CD4-positive, alpha-beta T cell treated with Interleukin-1 beta for 1 hour (primary cell): ENCODE data around the gene OR8B8.
"Not testable (repeated sequence)": the region's sequence is repeated elsewhere in the genome, so short reads cannot be mapped to it uniquely, and the experiment has no call there.

ENCODE experiments used
- DNase-seq, 2 donors: peaks; one replicate each; pipeline ENCODE4 v3.0.0-alpha.2; 2020 to 2022

Gene OR8B8, protein sequence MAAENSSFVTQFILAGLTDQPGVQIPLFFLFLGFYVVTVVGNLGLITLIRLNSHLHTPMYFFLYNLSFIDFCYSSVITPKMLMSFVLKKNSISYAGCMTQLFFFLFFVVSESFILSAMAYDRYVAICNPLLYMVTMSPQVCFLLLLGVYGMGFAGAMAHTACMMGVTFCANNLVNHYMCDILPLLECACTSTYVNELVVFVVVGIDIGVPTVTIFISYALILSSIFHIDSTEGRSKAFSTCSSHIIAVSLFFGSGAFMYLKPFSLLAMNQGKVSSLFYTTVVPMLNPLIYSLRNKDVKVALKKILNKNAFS

DNA sequence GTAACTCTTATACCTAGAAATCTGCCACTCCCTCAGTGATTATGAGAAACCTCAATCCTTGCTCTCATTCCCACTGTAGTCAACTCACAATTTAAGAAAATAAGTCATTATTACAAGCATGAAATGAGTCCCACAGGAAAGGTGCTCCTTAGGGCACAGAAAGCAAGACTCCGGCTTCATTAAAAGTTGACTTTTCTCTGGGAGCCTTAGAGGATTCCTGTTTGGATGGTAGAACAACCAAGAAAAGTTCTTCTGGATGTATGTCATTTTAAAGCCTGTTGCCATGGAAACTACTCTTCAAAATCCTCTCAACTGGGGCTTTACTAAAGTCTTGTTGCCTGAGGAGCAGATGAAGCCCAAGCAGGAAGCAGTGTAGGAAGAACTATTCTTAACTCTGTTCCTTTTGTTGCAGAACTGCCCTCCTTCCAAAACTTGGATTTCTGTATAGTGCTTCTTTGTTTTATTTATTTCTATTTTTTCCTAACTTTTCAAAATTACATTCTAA is at the start of gene OR8B8:
Gene OR8B8 (minus strand): TSS at position 51 of the 505 bp plus-strand sequence. CDS start 4,611 bp downstream, outside the sequence.
- no peak for DNase-seq

DNA sequence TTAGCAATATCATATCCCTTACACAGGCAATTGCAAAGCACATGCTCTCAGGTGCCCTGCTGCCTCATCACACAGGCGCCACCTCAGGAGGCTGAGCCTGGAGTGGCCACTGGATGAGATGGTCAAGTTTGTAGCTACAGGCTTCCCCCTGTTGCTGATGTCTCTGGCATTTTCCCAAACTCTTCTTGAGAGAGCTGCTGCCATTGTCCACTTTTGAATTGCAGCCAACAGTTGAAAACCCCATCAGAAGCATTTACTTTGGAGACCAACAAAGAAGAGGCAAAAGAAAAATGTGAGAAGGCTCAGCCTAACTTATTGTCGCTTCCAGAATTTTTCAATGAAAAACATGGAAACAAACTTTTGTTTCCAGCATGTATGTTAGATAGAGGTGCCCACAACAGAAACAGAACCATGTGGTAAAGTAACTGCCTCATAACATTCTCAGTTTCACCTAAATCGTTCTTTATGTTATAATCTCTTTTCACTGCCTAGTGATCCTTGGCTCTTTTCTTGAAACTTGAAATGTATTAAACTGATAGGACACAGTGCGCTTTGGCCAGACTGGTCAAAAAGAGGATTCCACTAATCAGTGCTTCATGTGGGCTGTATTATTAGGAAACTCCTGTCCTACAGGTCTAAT is 47.6 kb upstream of the OR8B8 start:
- DNase-seq: no peak

DNA sequence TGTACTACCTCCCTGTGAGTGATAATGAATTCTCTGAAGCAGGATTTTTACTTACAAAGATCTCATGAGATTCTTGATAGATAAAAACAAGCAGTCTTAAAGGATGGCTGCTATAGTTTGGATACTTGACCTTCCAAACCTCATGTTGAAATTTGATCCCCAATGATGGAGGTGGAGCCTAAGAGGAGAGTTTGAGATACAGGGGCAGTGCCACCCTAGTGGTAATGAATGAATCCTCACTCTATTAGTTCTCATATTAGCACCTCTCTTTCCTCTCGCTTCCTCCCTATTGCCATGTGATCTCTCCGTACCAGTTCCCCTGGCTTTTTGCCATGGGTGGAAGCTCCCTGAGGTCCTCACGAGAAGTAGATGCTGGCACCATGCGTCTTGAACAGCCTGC is 37.9 kb upstream of the OR8B8 start:
- DNase-seq: no peak

DNA sequence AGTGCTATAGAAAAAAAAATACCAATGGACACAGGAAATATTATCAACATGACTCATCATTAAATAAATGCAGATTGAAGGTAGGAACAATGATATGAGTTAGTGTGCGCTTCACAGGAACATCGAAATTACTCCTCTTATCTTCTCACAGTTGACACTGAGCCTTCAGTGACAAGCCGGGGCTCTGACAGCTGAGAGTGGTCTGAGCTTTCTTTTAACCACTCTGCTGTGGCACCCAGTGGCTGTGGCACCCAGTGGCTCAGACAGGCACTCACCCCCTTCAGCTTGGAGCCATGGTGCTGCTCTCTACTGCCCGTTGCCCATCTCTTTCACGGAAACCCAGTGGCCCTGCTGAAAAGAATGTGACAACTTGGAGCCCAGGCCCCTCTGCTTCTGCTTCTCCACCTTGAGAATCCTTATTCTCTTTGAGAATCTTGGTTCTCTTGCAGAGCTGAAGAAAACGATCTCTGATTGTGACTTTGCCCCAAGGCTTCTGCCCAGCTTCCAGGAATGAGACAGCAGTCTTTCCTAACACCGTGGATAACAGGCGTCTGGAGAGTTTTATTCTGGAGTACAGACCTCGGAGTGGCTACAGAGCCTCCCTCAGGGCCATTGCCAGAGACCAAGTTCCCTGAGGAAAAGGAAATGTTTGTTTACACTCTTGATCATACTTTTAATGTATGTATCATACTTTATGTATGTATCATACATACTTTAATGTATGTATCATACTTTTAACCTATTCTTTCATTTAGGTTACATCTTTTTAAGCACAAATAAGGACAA is 37.1 kb upstream of the OR8B8 start:
- DNase-seq: no peak

DNA sequence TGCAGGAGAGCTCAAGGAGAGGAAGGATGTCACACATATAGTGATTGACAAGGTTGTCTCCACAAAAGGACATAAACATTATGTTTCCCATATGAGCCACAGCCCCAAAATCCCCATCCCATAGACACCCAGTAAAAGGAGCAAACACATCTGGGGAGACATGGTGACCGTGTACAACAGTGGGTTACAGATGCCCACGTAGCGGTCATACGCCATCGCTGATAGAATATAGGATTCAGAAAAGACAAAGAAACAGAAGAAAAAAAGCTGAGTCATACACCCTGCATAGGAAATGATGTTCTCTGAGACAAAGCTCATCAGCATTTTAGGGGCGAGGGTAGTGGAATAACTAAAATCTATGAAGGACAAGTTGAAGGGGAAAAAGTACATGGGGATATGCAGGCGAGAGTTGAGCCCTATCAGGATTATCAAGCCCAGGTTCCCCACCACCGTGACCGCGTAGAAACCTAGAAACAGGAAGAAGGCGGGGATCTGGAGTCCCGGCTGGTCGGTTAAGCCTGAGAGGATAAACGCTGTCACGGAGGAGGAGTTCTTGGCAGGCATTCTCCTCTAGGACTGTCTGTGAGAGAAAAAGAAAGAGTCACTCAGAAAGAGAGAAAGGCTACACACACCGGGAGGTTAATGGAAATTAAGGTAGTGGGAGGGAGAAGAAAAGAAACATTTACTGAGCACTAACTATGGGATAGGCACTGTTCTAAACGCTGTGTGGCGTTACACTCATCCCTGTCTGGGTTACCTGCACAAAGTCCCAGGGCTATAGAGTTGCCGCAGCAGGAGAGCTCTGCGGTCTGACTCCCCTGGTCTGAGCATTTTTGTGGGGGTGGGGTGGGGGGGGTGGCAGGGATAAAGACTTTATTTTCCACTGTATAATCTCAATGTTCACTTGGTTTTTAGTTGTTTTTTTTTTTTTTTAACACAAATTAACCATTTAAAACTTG is 36.1 kb upstream of the OR8B8 start:
- no peak for DNase-seq

DNA sequence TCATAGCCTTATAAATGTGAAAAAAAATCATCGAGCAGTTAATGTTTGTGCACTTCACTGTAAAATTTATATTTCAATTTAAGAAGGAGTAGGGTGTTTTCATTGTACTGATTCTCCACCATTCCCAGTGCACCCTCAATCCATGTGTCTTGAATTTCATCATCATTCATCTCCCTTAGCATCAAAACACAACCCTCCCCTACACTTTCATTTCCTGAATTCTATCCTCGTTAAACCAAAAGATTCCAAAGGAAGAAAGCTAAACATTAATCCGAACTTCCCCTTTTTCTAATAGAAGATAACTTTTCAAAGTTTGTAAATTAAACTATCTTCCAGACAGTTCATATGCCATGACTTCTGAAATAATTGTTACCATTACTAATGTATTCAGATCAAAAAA is 34.1 kb upstream of the OR8B8 start:
- no peak for DNase-seq

DNA sequence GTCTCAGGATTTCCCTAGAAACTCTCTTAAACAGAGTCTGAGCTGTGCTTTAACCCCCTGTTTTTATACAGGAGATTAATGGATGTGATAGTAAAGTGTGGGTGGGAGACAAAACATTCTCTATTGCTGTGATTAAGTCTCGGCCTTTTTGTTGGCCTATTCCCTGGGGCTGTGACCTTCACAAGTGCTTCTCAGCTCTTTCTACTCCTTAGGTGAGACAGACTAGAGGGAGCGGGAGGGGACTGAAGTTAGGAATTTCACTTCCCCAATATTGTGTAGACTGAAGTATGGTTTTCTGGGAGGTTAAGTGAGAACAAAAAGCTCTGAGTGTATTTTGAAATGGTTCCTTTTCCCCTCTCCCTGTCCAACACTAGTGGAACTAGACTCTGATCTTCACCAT is 29.8 kb upstream of the OR8B8 start:
- no peak for DNase-seq

DNA sequence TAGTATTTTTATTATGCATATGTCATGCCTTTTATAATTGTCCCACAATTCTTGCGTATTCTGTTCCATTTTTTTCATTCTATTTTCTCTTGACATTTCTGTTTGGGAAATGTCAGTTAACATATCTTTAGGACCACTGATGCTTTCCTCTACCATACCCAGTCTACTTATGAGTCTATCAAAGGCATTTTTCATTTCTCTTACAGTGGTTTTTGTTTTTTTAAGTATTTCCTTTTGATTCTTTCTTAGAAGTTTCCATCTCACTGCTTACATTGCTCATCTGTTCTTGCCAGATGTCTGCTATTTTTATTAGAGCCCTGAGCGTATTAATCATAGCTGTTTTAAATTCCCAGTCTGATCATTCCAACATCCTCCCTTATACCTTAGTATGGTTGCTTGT is 29.3 kb upstream of the OR8B8 start:
- DNase-seq: no peak

DNA sequence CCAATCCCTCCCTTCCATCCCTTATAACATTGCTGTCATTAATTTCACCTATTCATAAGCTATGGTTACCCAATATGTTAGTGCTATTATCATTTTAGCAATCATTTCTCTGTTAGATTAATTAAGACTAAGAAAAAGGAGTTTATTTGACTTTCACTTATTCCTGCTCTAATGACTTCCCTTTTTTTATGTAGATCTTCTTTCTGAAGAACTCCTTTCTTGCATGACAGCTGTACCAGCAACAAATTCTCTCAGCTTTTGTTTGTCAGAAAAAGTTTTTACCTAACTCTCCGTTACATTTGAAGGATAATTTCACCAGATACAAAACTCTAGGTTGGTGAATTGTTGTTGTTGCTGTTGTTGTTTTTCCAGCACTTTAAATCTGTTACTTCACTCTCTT is 28.6 kb upstream of the OR8B8 start:
- DNase-seq: no peak

DNA sequence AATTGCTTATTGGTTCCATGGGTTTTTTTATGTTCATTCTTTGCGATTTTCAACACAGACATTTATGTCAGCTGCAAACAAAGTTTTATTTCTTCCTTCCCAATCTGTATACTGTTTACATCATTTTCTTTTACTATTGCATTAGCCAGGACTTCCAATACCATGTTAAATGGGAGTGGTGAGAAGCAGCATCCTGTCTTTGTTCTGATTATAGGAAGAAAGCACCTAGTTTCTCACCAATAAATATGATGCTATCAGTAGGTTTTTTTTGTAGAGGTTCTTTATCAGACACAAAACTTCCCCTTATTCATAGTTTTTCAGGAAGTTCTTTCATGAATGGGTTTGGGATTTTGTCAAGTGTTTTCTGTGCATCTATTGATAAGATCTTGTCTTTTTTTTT is 28.0 kb upstream of the OR8B8 start:
- no peak for DNase-seq

DNA sequence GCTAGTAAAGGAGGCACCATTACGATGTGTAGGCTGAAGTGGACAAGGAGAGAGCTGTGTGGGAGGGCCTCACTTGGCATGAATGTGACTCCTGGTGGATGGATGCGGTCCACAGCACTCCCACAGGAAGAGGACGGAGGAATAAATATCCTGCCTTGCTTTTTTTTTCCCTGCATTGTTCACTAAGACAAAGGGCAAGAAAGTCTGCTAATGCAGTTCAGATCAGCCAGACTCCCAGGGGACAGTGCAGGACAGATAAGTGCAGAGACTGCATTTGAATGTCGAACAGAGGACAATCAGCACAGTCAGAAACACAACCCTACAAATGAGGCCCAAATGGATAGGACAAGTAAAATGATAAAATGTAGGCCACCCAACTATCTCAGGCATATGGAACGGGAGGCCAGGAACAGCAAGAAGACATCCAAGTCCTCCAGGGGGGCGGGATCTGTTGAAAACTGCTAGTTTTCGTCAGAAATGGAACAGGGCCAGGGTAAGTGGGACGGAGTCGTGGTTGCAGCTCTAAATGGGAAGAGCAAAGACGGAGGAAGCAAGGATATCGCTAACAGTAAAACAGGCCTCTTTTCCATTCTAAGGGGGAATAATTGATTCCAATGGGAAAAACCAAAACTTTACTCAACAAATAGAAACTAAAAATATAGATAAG is 25.2 kb upstream of the OR8B8 start:
- no peak for DNase-seq

DNA sequence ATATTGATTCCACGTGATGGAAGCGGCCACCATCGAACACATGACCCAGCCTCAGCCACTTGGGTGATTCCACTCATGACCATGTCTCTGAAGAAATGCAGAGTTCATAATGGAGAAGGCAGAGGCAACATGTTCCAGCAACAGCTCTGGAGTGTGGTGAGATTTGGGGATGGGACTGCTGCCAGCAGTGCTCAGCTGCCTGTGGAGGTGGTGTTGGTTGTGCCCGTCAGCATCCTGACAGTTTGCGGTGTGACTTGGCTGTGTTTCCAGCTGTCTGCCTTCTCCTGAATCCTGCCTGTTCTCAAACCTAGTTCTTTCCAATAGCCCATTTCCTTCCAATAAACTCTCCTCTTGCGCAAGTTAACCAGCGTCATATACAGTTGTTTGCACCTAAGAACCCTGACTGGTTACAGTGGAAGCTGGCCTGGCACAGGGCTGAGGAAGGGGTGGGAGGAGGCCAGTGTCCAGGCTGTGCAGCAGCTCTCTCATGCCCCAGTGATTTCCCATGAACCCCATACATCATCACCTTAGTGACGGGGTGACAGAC is 22.0 kb upstream of the OR8B8 start:
- no peak for DNase-seq

DNA sequence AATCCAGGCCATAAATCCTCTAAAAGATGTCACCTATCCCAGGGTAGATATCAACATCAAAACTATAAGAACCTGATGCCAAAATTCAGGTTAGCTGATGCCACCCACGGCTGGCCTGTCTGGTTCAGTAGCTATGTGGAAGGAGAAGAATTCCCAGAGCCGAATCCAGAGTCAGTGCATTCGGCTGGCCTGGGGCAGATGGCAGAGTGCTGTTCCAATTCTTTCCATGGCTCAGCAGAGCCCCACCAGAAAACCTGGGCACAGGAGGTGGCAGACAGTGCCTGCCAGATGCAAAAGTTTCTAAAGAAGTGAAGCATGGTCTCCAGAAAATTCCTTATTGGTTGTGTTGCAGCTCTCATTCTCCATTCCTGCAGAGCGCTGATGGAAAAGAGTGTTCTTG is 19.9 kb upstream of the OR8B8 start:
- no peak for DNase-seq

DNA sequence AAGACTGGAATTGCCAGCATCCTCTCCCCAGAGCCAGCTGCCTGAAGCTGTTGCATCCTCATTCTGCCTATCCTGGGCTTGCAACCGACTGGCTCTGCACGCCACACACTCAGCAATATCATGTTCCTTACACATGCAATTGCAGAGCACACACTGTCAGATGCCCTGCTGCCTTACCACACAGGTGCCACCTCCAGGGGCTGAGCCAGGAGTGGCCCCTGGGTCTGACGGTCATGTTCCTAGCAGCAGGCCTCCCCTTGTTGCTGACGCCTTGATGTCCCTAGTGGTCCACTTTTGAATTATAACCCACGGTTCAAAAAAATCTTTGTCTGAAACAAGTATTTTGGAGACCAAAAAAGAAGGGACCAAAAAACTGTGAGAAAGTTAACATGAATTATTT is 18.5 kb upstream of the OR8B8 start:
- DNase-seq: no peak

DNA sequence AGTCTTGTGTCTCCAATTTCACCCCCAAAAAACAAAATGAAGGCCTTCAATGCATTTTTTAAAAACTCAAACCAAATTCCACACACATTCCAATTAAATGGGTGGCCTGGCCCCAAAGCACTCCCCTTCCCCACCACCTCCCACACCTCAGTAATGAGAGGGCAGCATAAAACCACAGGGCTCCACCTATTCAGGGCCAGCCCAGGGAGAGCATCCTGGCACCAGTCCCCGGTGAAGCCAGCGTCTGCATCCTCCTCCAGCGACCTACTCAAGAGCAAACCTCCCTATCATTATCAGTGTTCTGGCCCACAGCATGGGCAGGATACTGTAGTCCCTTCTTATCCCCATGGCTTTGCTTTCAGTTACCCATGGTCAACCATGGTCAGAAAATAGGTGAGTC is 17.8 kb upstream of the OR8B8 start:
- DNase-seq: no peak

DNA sequence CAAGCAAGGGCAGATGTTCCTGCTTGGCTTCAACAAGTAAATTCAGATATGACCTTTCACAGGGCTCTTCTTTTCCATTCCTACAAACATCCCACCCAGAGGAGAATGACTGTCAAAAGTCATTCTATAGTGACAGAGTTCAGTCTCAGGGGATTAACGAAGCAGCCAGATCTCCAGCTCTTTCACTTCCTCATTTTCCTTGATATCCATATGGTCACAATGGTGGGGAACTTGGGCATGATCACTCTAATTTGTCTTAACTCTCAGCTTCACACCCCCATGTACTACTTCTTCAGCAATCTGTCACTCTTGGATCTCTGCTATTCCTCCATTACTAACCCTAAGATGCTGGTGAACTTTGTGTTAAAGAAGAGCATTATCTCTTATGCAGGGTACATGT is 15.0 kb upstream of the OR8B8 start:
- DNase-seq: no peak

DNA sequence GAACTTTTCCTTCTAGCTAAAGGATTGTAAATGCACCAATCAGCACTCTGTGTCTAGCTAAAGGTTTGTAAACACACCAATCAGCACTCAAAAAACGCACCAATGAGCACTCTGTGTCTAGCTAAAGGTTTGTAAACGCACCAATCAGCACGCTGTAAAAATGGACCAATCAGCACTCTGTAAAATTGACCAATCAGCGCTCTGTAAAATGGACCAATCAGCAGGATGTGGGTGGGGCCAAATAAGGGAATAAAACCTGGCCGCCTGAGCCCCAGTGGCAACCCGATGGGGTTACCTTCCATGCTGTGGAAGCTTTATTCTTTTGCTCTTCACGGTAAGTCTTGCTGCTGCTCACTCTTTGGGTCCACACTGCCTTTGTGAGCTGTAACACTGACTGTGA is 13.9 kb upstream of the OR8B8 start:
- DNase-seq: not testable (repeated sequence)

DNA sequence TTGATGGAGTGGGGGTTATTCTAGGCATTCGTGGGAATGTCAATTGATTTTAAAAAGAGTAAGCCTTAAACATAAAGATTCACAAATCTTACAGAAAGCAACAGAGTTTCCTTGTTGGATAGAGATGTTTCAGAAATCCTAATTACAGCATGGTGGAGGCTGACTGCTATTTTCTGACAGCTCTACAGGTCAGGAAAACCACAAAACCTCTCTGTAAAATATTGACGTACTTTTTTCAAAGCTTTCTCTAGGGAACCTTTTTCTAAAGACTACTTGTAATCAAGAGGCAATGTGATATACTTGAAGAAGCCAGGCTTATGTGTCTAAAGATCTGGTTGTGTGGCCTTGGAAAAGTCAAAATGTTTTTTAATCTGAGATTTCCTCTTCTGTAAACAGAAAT is 9.1 kb upstream of the OR8B8 start:
- no peak for DNase-seq

DNA sequence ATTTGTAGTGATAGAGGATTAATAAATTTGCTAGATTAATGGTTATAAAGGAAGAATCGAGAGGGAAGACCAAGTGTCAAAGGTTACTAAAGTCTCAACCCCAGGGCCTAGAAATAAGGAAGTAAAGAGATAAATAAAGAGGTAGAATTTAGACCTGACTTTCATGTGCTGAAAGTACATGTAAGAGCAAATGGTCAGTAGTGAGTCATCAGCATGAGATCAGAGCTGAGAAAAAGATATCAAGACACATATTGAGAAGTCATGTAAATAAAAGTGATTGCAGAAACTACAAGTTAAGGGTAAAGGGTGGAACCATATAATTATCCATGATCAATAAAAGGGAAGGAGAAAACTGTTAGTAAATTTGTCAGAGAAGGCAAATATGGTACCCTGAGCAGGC is 1.4 kb upstream of the OR8B8 start:
- no peak for DNase-seq

DNA sequence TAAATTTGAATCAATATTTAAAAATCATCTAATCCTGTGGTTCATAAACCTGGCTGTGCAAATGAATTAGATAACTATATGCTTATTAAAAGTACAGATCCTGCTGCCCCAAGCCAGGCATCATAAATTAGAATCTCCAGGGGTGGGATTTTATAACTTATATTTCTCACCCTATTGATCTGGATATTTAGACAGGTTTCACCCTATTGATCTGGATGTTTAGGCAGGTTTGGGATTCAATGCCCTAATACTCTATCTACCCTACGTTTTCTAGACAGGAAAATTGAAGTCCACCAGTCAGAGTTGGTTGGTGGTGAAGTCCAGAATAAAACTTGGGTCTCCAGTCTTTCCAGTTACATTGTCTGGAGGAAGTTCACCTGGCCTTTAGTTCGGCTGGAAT is 2.6 kb downstream of the OR8B8 start:
- DNase-seq: no peak

DNA sequence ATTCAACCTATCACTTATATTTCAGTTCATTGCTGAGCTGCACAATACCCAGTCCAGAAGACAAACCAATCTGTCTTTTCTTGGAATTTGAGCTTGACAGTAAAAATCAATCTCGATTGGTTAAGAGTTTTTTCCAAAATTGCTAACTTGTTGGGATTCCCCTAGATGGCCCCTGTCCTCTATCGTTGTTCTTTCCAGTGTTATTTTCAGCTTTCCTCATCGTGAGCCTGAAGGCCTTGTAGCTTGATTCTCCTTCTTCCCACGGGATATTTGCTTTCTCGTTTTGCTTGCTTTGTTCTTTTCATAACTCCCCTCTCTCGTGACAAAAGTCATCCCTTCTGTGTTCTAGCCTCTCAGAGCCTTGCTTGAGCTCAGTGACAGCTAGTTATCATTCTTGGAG is 3.1 kb downstream of the OR8B8 start:
- no peak for DNase-seq

DNA sequence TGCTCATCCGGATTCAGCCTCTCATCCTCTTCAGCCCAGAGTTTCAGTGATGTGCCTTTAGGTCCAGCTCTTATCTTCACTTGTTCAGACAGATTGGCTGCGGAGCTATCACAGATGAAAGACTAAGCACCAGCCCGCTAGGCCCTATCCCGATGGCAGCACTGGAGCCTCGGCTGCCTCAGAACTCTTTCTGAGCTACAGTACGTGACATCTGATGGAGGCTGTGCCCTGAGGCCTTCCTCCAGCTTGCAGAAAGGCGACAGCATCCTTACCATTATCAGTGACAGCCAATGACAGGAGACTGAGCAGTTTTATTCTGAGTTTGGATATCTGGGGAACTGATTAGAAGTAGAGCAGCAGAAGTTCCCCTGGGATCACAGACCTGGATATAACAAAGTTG is 4.0 kb downstream of the OR8B8 start:
- no peak for DNase-seq
